GM21526 (cell line): Measurements from ENCODE around the gene LRRN4CL.
"Not testable (repeated sequence)": the region's sequence is repeated elsewhere in the genome, so short reads cannot be mapped to it uniquely, and the experiment has no call there.

Experiments
- ATAC-seq: cut with Tn5 transposase; IDR thresholded peaks from one replicate; pipeline ENCODE4 v1.9.1; 2021; ENCODE audit warnings: moderate library complexity; ENCODE audit not compliant: unreplicated experiment, low FRiP score

LRRN4CL gene

GRCh38 chr11:62689421-62690183, at the start of gene LRRN4CL:
Gene LRRN4CL, minus strand, starts transcription at chr11:62689530. Its CDS starts 1,022 bp downstream, at chr11:62688508.
- ATAC-seq: no peak

- ATAC-seq: no peak
Measured at GRCh38 chr11:62737196-62737595, 47.9 kb upstream of the LRRN4CL start.

GRCh38 chr11:62732830-62733229, 43.5 kb upstream of the LRRN4CL start:
- ATAC-seq: no peak

- ATAC-seq: not testable (repeated sequence)
Measured at GRCh38 chr11:62730076-62730475, 40.7 kb upstream of the LRRN4CL start.

- ATAC-seq: peak; percentile 15
Measured at GRCh38 chr11:62728171-62728988, 39.0 kb upstream of the LRRN4CL start, which contains the start of gene TTC9C. Gene TTC9C, plus strand, starts transcription at chr11:62728486. Its CDS starts 363 bp downstream, at chr11:62728849.

- ATAC-seq: peak; percentile 48
Measured at GRCh38 chr11:62727872-62728170, 38.5 kb upstream of the LRRN4CL start.

GRCh38 chr11:62727165-62727871, 38.0 kb upstream of the LRRN4CL start, which contains the start of gene HNRNPUL2:
Gene HNRNPUL2, minus strand, starts transcription at chr11:62727457. Its CDS starts 301 bp downstream, at chr11:62727156.
- ATAC-seq: peak; percentile 58

GRCh38 chr11:62726915-62727164, 37.5 kb upstream of the LRRN4CL start:
- peak; percentile 0 for ATAC-seq

GRCh38 chr11:62726156-62726914, 37.0 kb upstream of the LRRN4CL start:
- ATAC-seq: peak; percentile 1

GRCh38 chr11:62725646-62726045, 36.3 kb upstream of the LRRN4CL start:
- ATAC-seq: no peak

GRCh38 chr11:62724171-62724570, 34.8 kb upstream of the LRRN4CL start:
- ATAC-seq: no peak

GRCh38 chr11:62721994-62722393, 32.7 kb upstream of the LRRN4CL start:
- no peak for ATAC-seq

- no peak for ATAC-seq
Measured at GRCh38 chr11:62719302-62719978, 30.1 kb upstream of the LRRN4CL start.

GRCh38 chr11:62716816-62717215, 27.5 kb upstream of the LRRN4CL start:
- no peak for ATAC-seq

- ATAC-seq: no peak
Measured at GRCh38 chr11:62716206-62716605, 26.9 kb upstream of the LRRN4CL start.

- ATAC-seq: no peak
Measured at GRCh38 chr11:62715150-62716130, 26.1 kb upstream of the LRRN4CL start.

GRCh38 chr11:62713343-62713742, 24.0 kb upstream of the LRRN4CL start:
- no peak for ATAC-seq

GRCh38 chr11:62712861-62713260, 23.5 kb upstream of the LRRN4CL start:
- no peak for ATAC-seq

GRCh38 chr11:62712276-62712812, 23.0 kb upstream of the LRRN4CL start:
- ATAC-seq: no peak
